NCI-H345 (cell line): ENCODE measurements around the gene CT55.
"Not testable (repeated sequence)": the region's sequence is repeated elsewhere in the genome, so short reads cannot be mapped to it uniquely, and the experiment has no call there.

Experiments used
- DNase-seq: peaks from one replicate; lab custom pipeline; 2025; lab: John Stamatoyannopoulos, UW

The CT55 gene

DNA sequence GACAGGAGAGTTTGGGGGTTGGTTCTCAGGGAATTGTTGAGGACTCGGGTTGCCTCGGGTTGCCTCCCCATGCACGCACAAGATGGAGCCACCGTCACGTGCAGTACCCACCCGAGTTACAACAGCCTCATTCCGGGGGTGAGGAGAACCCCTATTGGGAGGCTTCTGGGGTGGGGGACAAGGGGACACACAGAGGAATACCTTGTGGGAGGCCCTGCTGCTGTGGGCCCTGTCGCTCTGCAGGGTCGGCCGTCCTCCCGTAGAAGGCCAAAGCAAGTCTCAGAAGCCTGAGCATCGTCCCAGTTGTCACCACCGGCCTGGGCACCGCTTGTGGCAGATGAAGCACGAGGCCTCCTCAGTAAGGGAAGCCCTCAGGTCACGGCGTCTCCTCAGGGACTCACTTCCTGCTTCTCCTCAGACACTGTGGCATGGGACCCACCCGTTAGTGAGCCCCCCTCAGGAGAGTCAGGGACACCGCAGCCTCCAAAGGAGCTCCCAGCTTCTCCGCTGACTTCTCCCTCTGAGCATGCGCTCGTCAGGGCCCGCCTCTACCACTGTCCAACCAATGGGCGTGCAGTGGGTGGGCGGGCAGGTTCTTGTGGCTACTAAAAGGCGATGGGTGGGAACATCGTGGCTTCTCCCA, at the start of gene CT55:
Gene CT55 (minus strand): TSS at position 522 of the 643 bp plus-strand sequence. CDS start 227 bp downstream, at position 295.
- DNase-seq = no peak

GRCh38 chrX:135213200-135213844, 42.1 kb upstream of the CT55 start:
- no peak for DNase-seq

GRCh38 chrX:135206427-135206826, 35.2 kb upstream of the CT55 start:
- DNase-seq = not testable (repeated sequence)

- DNase-seq = no peak
Observed at GRCh38 chrX:135200297-135200696, 29.1 kb upstream of the CT55 start.

GRCh38 chrX:135194684-135195083, 23.5 kb upstream of the CT55 start:
- DNase-seq = no peak

- no peak for DNase-seq
Observed at GRCh38 chrX:135193740-135194139, 22.5 kb upstream of the CT55 start.

DNA sequence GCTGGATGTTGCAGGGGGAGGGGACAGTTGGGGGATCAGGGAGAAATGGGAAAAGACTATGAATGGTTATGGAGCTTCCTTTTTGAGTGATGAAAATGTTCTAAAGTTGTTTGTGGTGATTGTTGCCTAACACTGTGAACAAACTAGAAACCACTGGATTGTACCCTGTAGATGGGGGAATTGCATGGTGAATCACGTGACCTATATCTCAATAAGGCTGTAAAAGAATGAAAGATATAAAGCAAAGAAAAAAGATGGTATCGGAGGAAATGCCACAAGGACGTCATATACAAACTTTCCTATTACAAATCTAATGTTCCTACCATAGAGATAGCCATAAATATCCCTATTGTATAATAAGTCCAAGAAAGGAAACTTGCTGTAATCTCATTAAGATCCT, 20.6 kb upstream of the CT55 start:
- no peak for DNase-seq

GRCh38 chrX:135185795-135186443, 14.7 kb upstream of the CT55 start:
- peak; percentile 57 for DNase-seq

GRCh38 chrX:135178636-135179035, 7.4 kb upstream of the CT55 start:
- DNase-seq = no peak

DNA sequence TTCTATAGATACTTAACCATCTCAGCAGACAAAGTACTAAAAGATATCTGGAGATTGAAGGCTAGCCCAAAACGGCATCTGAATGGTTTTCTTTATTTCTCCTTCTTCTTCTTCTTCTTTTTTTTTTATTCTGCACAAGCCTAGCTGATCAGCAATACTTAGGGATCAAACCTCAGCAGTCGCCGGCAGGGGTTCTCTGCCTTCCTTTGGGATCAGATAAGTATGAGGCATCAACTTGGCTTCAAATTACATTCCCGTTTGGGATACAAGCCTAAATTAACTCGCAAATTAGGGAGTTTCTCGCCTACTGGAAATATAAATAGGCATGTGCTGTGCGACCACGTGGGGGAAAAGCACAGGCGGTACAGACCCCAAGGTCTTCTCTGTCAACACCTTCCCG, 730 bp downstream of the CT55 start:
- DNase-seq = no peak

- not testable (repeated sequence) for DNase-seq
Observed at GRCh38 chrX:135169534-135169933, 1.7 kb downstream of the CT55 start.

GRCh38 chrX:135168486-135168885, 2.7 kb downstream of the CT55 start:
- DNase-seq = no peak

DNA sequence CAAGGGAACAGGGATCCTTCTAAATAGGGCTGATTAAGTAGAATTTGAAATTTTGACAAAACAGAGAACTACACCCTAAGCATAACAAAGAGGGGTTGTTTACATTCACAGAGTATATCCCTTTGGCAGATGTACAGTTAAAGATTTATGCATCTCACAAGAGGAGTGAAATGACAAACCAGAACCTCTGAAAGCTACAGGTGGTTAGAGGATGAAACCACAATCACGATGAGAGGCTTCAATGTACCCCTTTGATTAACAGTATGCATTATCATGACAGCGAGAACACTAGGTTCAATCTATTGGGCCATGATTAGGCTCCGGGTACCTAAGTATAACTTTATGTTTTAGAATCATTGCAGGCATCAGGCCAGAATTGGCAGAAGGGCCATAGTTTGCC, 16.5 kb downstream of the CT55 start:
- DNase-seq = not testable (repeated sequence)

DNA sequence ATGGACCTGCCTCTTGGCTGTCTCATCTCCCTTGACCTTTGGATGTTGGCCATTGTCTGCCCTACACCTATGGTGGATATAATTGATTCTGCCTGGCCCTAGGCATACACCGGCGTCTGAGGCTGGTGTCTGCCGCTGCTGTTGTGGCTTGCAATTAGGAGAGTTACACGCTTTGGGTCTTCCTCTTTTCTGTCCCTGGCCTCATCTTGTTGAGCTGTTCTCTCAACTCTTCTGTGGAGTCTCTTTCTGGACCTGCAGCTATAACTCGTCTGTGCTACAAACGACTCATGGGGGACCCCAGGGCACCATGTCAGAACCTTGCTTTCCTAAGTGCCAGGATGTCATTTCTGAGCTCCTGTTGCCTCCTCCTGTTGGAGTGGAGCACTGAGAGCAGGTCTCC, 45.1 kb downstream of the CT55 start:
- DNase-seq = not testable (repeated sequence)

GRCh38 chrX:135120056-135120576, 51.1 kb downstream of the CT55 start, which contains the start of gene ETDB:
TSS of gene ETDB (minus strand) at chrX:135120526. CDS start at chrX:135119261, 1,265 bp downstream.
- DNase-seq = not testable (repeated sequence)

DNA sequence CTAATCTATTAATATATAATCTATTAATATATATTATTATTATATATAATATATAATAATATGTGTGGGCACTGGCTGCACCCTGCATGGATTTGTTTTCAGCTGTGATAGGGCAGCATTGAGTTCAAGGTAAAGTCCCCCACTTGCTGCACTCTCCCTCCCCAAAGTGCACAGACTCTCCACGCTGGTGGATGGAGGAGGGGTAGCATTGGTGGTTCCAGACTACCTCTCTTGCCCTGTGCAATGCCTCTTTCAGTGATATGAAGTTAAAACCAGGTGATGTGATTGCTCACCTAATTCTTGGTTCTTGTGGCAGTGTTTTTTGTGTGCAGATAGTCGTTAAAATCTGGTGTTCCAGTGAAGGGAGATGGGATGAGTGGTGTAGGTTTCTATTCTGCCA, 55.1 kb downstream of the CT55 start:
- not testable (repeated sequence) for DNase-seq

GRCh38 chrX:135114392-135114791, 56.8 kb downstream of the CT55 start:
- no peak for DNase-seq

DNA sequence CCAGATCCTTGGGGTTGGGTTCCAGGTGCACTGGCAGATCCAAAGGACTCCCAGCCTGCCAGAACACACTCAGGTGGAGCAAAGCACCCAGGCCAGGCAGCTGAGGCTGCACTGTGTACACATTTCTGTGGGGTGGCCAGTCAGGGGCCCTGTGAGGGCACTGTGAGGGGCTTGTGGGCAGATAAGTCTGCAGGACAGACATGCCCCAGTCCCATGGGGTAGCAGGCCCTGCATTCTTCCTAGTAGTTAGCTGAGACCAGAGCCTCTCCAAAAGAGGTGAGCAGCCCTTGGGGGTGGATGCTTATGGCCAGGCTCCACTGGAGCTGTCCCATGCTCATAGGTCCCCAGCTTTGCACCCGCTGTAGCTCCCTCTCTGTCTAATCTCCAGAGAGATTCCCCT, 58.5 kb downstream of the CT55 start:
- DNase-seq = no peak

GRCh38 chrX:135112096-135112729, 59.0 kb downstream of the CT55 start:
- DNase-seq = peak; percentile 32

DNA sequence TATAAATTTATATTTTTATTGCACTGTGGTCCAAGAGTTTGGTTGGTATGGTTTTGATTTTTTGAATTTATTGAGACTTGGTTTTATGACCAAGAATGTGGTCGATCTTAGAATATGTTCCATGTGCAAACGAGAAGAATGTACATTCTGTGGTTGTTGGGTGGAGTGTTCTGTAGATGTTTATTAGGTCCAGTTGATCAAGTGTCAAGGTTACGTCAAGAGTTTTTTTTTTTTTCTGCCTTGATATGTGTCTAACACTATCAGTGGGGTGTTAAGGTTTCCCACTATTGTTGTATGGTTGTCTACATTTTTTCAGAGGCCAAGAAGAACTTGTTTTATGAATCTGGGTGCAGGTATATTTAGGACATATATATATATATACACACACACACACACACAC, 61.6 kb downstream of the CT55 start:
- DNase-seq = no peak
